ENCODE results near the gene MRPS35. TPM values are rescaled to one million over a fixed set of nuclear protein-coding genes. Genes with fewer than 3 reads are reported as not detected.

Gene MRPS35
- total RNA-seq, 4 donors from 2014 or later, result 76.3 to 153 (median 98.2) TPM

- peaks cover 12 to 18% of the 10 kb centered on the region in 2 donors for H3K4me1 ChIP-seq
- peak in 1 of 2 donors; percentile 58 for ATAC-seq
- no peaks in the 10 kb centered on the region for H3K27me3 ChIP-seq
- no peaks in the 10 kb centered on the region for H3K9me3 ChIP-seq
- DNase-seq, result peak in 1 of 2 donors; percentile 15
- intact Hi-C loops (cut with DNase I; ENCODE audit: low total_unique reads), result no loop called here
- TF ChIP-seq CTCF (IDR thresholded peaks at IDR 0.05 in 4 of 5, conservative IDR thresholded peaks at IDR 0.05 in 1 of 5), result no peak
- no peak for TF ChIP-seq POLR2A (IDR thresholded peaks at IDR 0.05)
- in situ Hi-C loops (cut with MboI; ENCODE audit: low sequenced_read_pairs in 4 of 4), result no loop called here
- H3K36me3 ChIP-seq, result no peaks in the 10 kb centered on the region
- H3K27ac ChIP-seq, result peak overlapping the region; percentile 66 to 83 (median 82)
- H3K4me3 ChIP-seq, result peak overlapping the region; percentile 62 to 86 (median 79)
Measured at GRCh38 chr12:27779416-27779919, 68.8 kb downstream of the MRPS35 start.

GRCh38 chr12:27779920-27780611, 69.4 kb downstream of the MRPS35 start, which contains the start of the genes KLHL42 and MANSC4:
KLHL42 (plus strand) TSS chr12:27780233; CDS start chr12:27780331, 98 bp downstream.
MANSC4 (minus strand) TSS chr12:27780236; CDS start chr12:27771276, 8,960 bp downstream.
- H3K9me3 ChIP-seq, result no peaks in the 10 kb centered on the region
- peak; percentile 0 to 28 for TF ChIP-seq POLR2A (IDR thresholded peaks at IDR 0.05)
- TF ChIP-seq CTCF (IDR thresholded peaks at IDR 0.05 in 4 of 5, conservative IDR thresholded peaks at IDR 0.05 in 1 of 5), result peak in 1 of 5 experiments; percentile 20
- peak; percentile 27 to 41 for DNase-seq
- H3K4me3 ChIP-seq, result peak within 1 kb of the TSS; percentile 62 to 86 (median 79)
- peaks cover 12 to 18% of the 10 kb centered on the region in 2 donors for H3K4me1 ChIP-seq
- peak; percentile 82 to 86 for ATAC-seq
- in situ Hi-C loops (cut with MboI; ENCODE audit: low sequenced_read_pairs in 4 of 4) (no loop called here), intact Hi-C loops (cut with DNase I; ENCODE audit: low total_unique reads) (loop anchor here (2.0 to 5.0 kb wide), 2 partner anchors 41 to 68 kb away; partner anchors contain the start of gene MRPS35)
- no peaks in the 10 kb centered on the region for H3K27me3 ChIP-seq
- H3K27ac ChIP-seq, result peak within 1 kb of the TSS; percentile 66 to 83 (median 82)
- H3K36me3 ChIP-seq, result no peaks in the 10 kb centered on the region

- Histone ChIP-seq H3K4me1 (peaks cover 12 to 18% of the 10 kb centered on the region in 2 donors), H3K27ac (peak overlapping the region; percentile 66 to 83 (median 82)), H3K4me3 (peak overlapping the region; percentile 62 to 86 (median 79)), H3K27me3 (no peaks in the 10 kb centered on the region), H3K9me3 (no peaks in the 10 kb centered on the region), H3K36me3 (no peaks in the 10 kb centered on the region)
- ATAC-seq, result peak in 1 of 2 donors; percentile 20
- in situ Hi-C loops (cut with MboI; ENCODE audit: low sequenced_read_pairs in 4 of 4) (no loop called here), intact Hi-C loops (cut with DNase I; ENCODE audit: low total_unique reads) (loop anchor here (2.0 to 5.0 kb wide), 2 partner anchors 40 to 69 kb away; partner anchors contain the start of gene MRPS35)
- no peak for TF ChIP-seq POLR2A (IDR thresholded peaks at IDR 0.05)
- no peak for TF ChIP-seq CTCF (IDR thresholded peaks at IDR 0.05 in 4 of 5, conservative IDR thresholded peaks at IDR 0.05 in 1 of 5)
- peak in 1 of 2 donors; percentile 36 for DNase-seq
Measured at GRCh38 chr12:27780612-27781408, 70.2 kb downstream of the MRPS35 start.

- Histone ChIP-seq H3K9me3 (no peaks in the 10 kb centered on the region), H3K27ac (peak overlapping the region in 3 of 4 donors; percentile 66 to 82 (median 81)), H3K4me3 (peak overlapping the region in 1 of 4 donors; percentile 62), H3K36me3 (no peaks in the 10 kb centered on the region), H3K4me1 (peaks cover 12 to 18% of the 10 kb centered on the region in 2 donors), H3K27me3 (no peaks in the 10 kb centered on the region)
- DNase-seq (no peak), ATAC-seq (no peak)
- in situ Hi-C loops (cut with MboI; ENCODE audit: low sequenced_read_pairs in 4 of 4), result no loop called here
- TF ChIP-seq CTCF (IDR thresholded peaks at IDR 0.05 in 4 of 5, conservative IDR thresholded peaks at IDR 0.05 in 1 of 5) (no peak), POLR2A (IDR thresholded peaks at IDR 0.05) (no peak)
- intact Hi-C loops (cut with DNase I; ENCODE audit: low total_unique reads), result loop anchor here (2.0 to 5.0 kb wide), 2 partner anchors 39 to 69 kb away; partner anchors contain the start of gene MRPS35
Measured at GRCh38 chr12:27781680-27782079, 71.0 kb downstream of the MRPS35 start.

Measured in gastrocnemius medialis (tissue), 4 donors.